NT2/D1 (cell line): ENCODE measurements around the gene C11orf58.
A peak's percentile ranks its signal among the peaks of the same experiment; 100 is the strongest.

Experiments
- DNase-seq: peaks from one replicate; pipeline ENCODE4 v3.0.0-alpha.2; 2011; ENCODE audit warnings: low read depth, low spot score
- H3K27me3 ChIP-seq: 2 replicates; pipeline ENCODE4 v1.6.0; 2011; ENCODE audit warnings: mild to moderate bottlenecking; ENCODE audit not compliant: insufficient read length, insufficient read depth
- H3K36me3 ChIP-seq: 2 replicates; pipeline ENCODE4 v1.6.1; 2011; ENCODE audit warnings: mild to moderate bottlenecking, low read length, mixed read lengths; ENCODE audit not compliant: insufficient read depth, insufficient read length
- H3K4me1 ChIP-seq: 2 replicates; pipeline ENCODE4 v1.5.1; 2011; ENCODE audit not compliant: insufficient read depth, insufficient read length
- H3K4me3 ChIP-seq: 2 replicates; pipeline ENCODE4 v1.5.1; 2011; ENCODE audit warnings: low read depth; ENCODE audit not compliant: insufficient read length
- H3K9ac ChIP-seq: 2 replicates; pipeline ENCODE4 v1.6.0; 2011; ENCODE audit warnings: low read depth; ENCODE audit not compliant: insufficient read length
- H3K9me3 ChIP-seq: 2 replicates; pipeline ENCODE4 v1.5.1; 2011; ENCODE audit warnings: mild to moderate bottlenecking, low read length; ENCODE audit not compliant: insufficient read depth
- SUZ12 ChIP-seq: IDR thresholded peaks from 2 replicates; pipeline ENCODE4 v1.6.1; 2011; ENCODE audit not compliant: insufficient read length, insufficient read depth; ENCODE audit errors: extremely low read depth
- YY1 ChIP-seq: IDR thresholded peaks from 2 replicates; pipeline ENCODE4 v1.6.1; 2011; ENCODE audit not compliant: insufficient read length, insufficient read depth
- ZNF274 ChIP-seq: IDR thresholded peaks from 2 replicates; pipeline ENCODE4 v1.6.1; 2011; ENCODE audit warnings: mild to moderate bottlenecking, low read depth, low read length

Gene C11orf58

GRCh38 chr11:16738193-16738946 lies at the start of gene C11orf58:
TSS of gene C11orf58 (plus strand) at chr11:16738647. CDS start at chr11:16738779, 132 bp downstream.
- Histone ChIP-seq H3K4me3 (peak within 1 kb of the TSS; percentile 90), H3K36me3 (peaks cover 26% of the 10 kb centered on the region), H3K9ac (peak within 1 kb of the TSS; percentile 99), H3K27me3 (no peaks in the 10 kb centered on the region), H3K4me1 (no peaks in the 10 kb centered on the region), H3K9me3 (no peaks in the 10 kb centered on the region)
- no peak for TF ChIP-seq SUZ12
- peak; percentile 53 for TF ChIP-seq YY1
- peak; percentile 88 for DNase-seq

- no peaks in the 10 kb centered on the region for H3K4me1 ChIP-seq
- H3K9ac ChIP-seq, result no peak overlapping the region
- no peak for DNase-seq
- no peaks in the 10 kb centered on the region for H3K36me3 ChIP-seq
- H3K9me3 ChIP-seq, result peaks cover 5% of the 10 kb centered on the region; the same call in 1 of the 2 replicates
- no peak overlapping the region for H3K4me3 ChIP-seq
- H3K27me3 ChIP-seq, result peaks cover 13% of the 10 kb centered on the region
- TF ChIP-seq SUZ12, result no peak
- TF ChIP-seq YY1, result no peak
- no peak for TF ChIP-seq ZNF274
Observed at GRCh38 chr11:16690086-16690485, 48.4 kb upstream of the C11orf58 start.

- Histone ChIP-seq H3K9ac (no peak overlapping the region), H3K9me3 (no peaks in the 10 kb centered on the region), H3K36me3 (no peaks in the 10 kb centered on the region), H3K4me1 (no peaks in the 10 kb centered on the region), H3K4me3 (no peak overlapping the region), H3K27me3 (no peaks in the 10 kb centered on the region)
- TF ChIP-seq YY1, result no peak
- TF ChIP-seq SUZ12, result no peak
- no peak for TF ChIP-seq ZNF274
- no peak for DNase-seq
Observed at GRCh38 chr11:16703795-16704194, 34.7 kb upstream of the C11orf58 start.

GRCh38 chr11:16713594-16713993 lies 24.9 kb upstream of the C11orf58 start:
- TF ChIP-seq ZNF274 (no peak), SUZ12 (no peak), YY1 (no peak)
- Histone ChIP-seq H3K4me3 (no peak overlapping the region), H3K36me3 (no peaks in the 10 kb centered on the region), H3K9ac (no peak overlapping the region), H3K9me3 (no peaks in the 10 kb centered on the region), H3K27me3 (no peaks in the 10 kb centered on the region), H3K4me1 (no peaks in the 10 kb centered on the region)
- no peak for DNase-seq

- Histone ChIP-seq H3K4me3 (no peak overlapping the region), H3K27me3 (no peaks in the 10 kb centered on the region), H3K36me3 (no peaks in the 10 kb centered on the region), H3K9ac (no peak overlapping the region), H3K4me1 (no peaks in the 10 kb centered on the region), H3K9me3 (no peaks in the 10 kb centered on the region)
- no peak for DNase-seq
- TF ChIP-seq SUZ12, result no peak
- no peak for TF ChIP-seq YY1
- no peak for TF ChIP-seq ZNF274
Observed at GRCh38 chr11:16722581-16723344, 15.7 kb upstream of the C11orf58 start.

GRCh38 chr11:16727806-16728205 lies 10.6 kb upstream of the C11orf58 start:
- H3K4me3 ChIP-seq, result no peak overlapping the region
- DNase-seq, result no peak
- H3K9me3 ChIP-seq, result no peaks in the 10 kb centered on the region
- no peaks in the 10 kb centered on the region for H3K4me1 ChIP-seq
- H3K27me3 ChIP-seq, result no peaks in the 10 kb centered on the region
- TF ChIP-seq SUZ12 (no peak), YY1 (no peak), ZNF274 (no peak)
- H3K9ac ChIP-seq, result no peak overlapping the region
- no peaks in the 10 kb centered on the region for H3K36me3 ChIP-seq

- no peaks in the 10 kb centered on the region for H3K9me3 ChIP-seq
- H3K36me3 ChIP-seq, result peaks cover 21% of the 10 kb centered on the region
- H3K9ac ChIP-seq, result peak overlapping the region; percentile 98
- TF ChIP-seq ZNF274 (no peak), SUZ12 (no peak), YY1 (no peak)
- no peaks in the 10 kb centered on the region for H3K27me3 ChIP-seq
- H3K4me1 ChIP-seq, result no peaks in the 10 kb centered on the region
- peak overlapping the region; percentile 90 for H3K4me3 ChIP-seq
- DNase-seq, result no peak
Observed at GRCh38 chr11:16737818-16738192, 642 bp upstream of the C11orf58 start.
